Activated CD8-positive, alpha-beta memory T cell treated with anti-CD3 and anti-CD28 coated beads, Interleukin-2, amount 50 U/mL, for 4 hours (primary cell): ENCODE data around the gene TCAF1.
A peak's percentile ranks its signal among the peaks of the same experiment; 100 is the strongest.
"Not testable (repeated sequence)": the region's sequence is repeated elsewhere in the genome, so short reads cannot be mapped to it uniquely, and the experiment has no call there.

Experiments used
- DNase-seq: peaks from one replicate; pipeline ENCODE4 v3.0.0-alpha.2; 2020

TCAF1 gene

DNA sequence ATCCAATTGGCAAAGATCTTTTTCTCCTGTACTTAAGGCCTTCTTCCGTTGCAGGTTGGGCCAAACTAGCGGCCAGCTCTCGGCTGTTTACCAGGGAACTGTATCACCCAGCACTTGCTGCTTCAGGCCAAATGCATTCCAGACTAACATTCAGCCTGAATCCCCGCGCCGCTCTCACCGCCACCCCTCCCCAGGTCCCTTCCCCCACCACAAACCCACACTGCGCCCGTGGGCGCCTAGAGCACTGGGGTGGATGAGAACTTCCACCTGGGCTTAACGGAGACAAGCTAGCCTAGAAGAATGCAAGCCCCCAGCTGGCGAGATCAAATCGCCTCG lies 676 bp downstream of the TCAF1 start:
- no peak for DNase-seq

- DNase-seq: no peak
Observed at GRCh38 chr7:143900230-143900766, 1.7 kb downstream of the TCAF1 start.

DNA sequence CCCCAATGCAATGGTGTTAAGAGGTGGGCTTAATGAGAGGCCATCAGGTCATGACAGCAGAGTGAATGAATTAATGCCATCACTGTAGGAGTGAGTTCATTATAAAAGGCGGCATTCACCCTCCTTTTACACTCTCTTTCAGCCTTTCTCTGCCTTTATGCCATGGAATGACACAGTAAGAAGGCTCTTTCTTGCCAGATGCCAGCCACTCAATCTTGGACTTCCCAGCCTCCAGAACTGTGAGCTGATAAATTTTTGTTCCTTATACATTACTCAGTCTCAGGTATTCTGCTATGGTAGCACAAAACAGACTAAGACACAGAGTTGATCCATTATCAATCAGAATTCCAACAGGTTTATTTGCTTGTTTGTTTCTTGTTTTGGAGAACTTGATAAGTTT lies 3.2 kb downstream of the TCAF1 start:
- DNase-seq: no peak

- DNase-seq: no peak
Observed at GRCh38 chr7:143896667-143897066, 5.3 kb downstream of the TCAF1 start.

- DNase-seq: no peak
Observed at GRCh38 chr7:143892527-143893300, 9.3 kb downstream of the TCAF1 start.

GRCh38 chr7:143891457-143891856 lies 10.5 kb downstream of the TCAF1 start:
- DNase-seq: no peak

- no peak for DNase-seq
Observed at GRCh38 chr7:143890558-143890957, 11.4 kb downstream of the TCAF1 start.

DNA sequence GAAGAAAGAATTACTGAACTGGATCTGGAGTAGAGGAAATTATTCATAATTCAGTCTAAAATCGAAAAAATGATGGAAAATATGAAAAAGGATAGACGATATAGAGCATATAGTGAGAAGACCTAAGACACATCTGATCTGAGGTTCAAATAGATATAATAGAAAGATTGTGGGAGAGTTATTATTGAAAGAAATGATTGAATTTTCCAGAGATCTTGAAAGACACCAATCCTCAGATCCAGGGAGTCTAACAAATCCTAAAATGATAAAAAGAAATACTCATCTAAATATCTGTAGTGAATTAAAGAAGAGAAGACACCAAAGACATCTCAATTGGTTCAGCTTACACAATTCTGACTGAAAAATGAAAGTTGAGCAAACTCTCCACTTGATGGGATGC lies 12.9 kb downstream of the TCAF1 start:
- no peak for DNase-seq

DNA sequence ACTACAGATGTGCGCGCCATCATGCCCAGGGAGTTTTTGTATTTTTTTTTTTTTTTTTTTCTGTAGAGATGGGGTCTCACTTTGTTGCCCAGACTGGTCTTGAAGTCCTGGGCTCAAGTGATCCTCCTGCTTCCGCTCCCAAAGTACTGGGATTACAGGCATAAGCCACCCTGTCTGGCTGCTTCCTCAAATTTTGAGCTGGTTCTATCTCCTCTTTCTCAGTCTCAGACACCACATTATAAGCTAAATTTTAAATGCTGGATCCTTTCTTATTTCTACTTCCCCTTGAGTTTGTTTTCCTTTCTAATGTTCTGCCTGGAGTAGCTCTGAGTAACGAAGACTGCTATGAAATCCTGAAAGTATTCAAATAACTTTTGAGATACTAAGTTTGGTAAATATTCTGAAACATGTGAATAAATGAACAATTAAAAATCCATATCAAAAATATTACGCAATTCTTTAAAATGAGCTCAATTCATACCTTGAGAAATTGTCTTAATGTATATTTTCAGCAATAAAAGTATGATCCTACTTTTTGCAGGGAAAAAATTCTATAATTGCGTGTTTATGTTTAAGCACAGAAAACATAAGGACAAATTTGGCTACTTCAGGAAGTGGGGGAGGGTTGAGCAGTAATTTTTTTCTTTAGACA lies 15.0 kb downstream of the TCAF1 start:
- DNase-seq: no peak

DNA sequence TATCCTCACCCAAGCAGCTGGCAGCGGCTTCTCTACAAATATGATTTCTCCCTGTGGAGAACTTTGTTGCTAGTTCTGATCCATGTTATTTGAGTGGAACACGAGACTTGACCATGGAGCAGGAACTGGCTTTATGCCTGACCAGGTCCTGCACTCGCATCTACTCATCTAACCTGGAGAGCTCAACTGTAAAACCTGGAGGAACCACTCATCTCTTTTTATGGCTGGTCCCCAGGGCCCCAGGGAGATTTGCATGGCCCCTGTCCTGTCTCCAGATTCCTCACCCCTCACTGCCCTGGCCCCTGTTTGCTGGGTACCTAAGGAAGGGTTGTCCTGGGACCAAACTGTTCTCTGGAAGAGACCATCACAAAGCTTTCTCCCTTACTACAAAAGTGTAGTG lies 16.0 kb downstream of the TCAF1 start:
- no peak for DNase-seq

- peak; percentile 32 for DNase-seq
Observed at GRCh38 chr7:143884969-143885559, 16.9 kb downstream of the TCAF1 start.

DNA sequence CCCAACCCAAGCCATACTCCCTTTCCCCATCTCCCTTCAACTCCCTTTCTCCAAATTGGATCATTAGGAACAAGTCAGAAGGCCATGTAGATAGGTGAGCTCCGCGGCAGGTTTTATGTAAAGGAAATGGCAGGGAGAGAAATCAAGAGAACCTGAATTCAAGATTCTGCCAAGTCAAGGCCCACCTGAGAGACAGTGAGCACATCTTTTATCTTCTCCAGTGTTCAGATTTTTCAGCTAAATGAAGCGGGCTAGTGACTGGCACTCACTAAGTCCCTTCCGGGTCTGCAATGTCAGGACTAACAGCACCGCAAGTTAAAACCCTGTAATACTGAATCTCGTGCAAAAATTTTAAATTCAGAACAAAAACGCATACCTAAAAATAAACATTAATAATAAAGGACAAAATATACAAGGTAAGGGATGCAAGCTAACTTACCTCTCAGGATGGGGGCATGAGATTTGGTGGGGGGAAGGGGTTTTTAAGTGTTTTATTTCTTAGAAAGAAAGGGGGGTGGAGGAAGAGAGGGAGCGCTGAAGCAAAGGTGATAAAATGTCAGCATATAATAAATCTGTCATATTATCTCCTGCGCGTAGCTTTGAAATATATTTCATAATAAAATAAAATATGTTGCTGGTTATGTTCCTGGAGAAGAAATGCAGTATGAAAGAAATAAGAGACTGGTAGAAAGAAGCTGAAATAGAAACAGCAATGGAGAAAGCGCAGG lies 17.6 kb downstream of the TCAF1 start:
- no peak for DNase-seq

DNA sequence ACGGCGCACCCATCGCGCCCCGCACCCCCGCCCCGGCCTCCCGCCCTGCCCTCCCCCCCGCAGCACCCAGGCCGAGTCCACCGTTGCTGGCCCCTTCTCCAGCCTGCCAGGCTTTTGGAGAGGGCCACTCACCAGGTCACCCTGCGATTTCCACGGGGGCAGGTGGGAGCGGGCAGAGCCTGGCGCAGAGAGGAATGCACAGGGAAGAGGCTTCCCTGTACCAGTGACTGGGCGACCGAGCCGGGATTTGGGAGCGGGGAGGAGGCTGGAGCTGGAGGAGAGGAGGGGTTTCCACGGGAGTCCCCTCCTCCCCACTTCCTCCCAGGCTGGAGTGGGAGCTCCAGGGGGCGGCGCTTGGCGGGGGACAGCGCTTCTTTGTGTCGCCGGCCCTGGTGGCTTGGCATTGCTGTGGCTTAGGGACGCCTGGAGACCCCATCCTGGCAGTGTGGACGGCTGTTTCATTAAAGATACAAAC lies 19.3 kb downstream of the TCAF1 start:
- DNase-seq: no peak

DNA sequence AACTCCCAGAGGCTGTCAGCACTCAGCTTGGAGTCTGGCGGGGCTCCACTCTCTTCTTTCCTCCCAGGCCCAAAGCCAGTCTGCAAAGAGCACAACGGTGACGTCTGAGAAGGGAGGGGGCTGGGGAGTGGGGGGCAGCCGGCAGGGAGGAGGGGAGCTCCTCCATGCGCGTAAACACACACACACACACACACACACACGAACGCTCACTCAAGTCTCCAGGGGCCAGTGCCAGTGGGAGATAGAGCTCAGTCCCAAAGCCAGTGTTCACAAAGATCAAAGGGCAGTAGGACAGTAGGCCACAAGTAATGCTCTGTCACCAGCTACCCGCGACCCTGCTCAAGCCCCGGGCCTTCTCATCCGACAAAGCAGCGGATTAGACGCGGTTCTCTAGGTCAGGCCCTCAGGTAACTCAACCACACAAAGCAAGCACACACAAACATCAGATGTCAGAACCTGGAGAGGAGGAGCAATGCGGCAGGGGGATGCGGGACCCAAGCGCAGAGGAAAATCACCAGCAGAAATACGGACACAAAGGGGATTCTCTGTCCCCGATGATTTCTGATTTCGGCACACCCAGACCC lies 19.9 kb downstream of the TCAF1 start:
- no peak for DNase-seq

DNA sequence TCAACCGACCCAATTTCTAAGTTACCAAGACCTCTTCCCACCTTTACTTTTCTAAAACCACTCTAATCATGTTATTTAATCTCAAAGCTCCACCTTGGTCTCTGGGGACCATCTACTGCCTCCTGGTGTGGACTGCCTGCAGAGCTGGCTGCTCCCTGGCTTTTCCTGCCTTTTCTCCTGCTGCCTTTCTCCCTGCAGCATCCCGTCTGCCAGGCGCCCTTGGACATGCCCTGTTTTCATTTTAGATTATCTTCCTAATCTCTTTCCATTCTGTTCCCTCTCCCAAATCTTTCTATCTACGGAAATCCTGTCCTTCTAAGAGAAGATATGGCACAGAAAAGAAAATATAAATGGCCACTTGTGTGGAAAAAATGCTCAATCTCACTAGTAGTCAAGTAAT lies 23.1 kb downstream of the TCAF1 start:
- DNase-seq: no peak

DNA sequence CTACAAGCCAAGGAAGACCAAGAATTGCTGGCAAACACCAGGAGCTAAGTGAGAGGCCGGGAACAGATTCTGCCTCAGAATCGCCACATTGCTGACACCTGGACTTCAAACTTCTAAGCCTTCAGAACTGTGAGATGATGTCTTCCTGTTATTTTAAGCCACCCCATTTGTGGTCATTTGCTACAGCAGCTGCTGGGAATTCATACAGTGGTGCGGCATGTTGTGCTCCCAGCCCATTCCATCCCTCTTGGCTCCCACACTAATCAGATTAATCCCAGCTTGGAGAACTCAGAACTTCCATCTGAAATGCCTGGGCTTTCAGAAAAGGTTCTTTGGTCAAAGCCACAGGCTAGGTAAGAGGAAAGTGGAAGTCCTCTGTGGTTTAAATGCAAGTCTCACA lies 24.9 kb downstream of the TCAF1 start:
- DNase-seq: no peak

GRCh38 chr7:143876218-143876617 lies 25.8 kb downstream of the TCAF1 start:
- DNase-seq: no peak

DNA sequence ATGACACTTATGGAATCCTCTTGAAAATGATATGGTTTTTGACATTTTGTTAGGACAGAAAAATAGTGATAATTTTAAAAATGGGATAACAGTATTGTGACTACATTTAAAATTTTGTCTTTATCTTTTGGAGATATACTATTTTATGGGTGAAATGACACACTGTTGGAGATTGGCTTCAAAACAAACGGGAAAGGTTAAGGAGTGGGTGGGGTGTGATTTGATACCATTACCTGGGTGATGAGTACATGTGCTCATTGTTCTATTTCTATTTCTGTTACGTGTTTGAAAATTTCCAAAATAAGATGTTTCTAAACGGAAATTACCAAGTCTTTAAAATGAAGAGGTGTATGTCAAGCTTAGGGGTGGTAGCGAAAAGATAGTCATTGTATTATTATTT lies 28.7 kb downstream of the TCAF1 start:
- DNase-seq: not testable (repeated sequence)

GRCh38 chr7:143871534-143871933 lies 30.4 kb downstream of the TCAF1 start:
- not testable (repeated sequence) for DNase-seq

- DNase-seq: not testable (repeated sequence)
Observed at GRCh38 chr7:143857994-143858393, 44.0 kb downstream of the TCAF1 start.

DNA sequence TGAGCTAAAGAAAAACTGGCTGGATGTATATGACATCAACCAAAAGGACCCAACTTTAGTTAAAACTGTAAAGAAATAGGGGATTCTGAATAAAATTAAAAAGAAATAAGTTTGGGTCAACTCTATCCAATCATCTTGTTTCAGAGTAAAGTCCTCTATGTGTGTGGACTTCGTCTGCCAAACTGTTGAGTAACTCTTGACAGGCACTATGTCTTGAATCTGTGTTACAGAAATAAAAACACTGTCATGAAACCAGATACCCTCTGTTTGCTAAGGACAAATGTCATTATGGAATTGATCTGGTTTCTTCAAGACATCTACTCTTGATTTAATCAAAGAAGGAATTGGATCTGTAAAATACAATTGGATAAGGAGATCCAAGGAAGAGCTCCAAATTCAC lies 46.5 kb downstream of the TCAF1 start:
- not testable (repeated sequence) for DNase-seq

GRCh38 chr7:143850682-143851081 lies 51.3 kb downstream of the TCAF1 start:
- DNase-seq: no peak
